Thoracic aorta (tissue), 2 donors: ENCODE data around the gene CNN1. TPM values are rescaled to one million over a fixed set of nuclear protein-coding genes. Genes with fewer than 3 reads are reported as not detected.

Experiments used
- ATAC-seq: fragments of 150-250 bp; one replicate; pipeline ENCODE4 v1.8.0; 2017; ENCODE audit warnings: low read depth; ENCODE audit not compliant: insufficient number of reproducible peaks, low FRiP score
- DNase-seq: peaks from one replicate; pipeline ENCODE4 v3.0.0-alpha.2; 2020; ENCODE audit warnings: low spot score
- H3K27ac ChIP-seq, 2 donors: fragments of 200-600 bp; sonication (generic); 1 replicate in 1 of 2; 2 replicates in 1 of 2; pipeline ENCODE4 v1.5.1; 2016; ENCODE audit warnings: mild to moderate bottlenecking in 2 of 2, moderate library complexity in 2 of 2
- H3K27me3 ChIP-seq: fragments of 200-600 bp; sonication (generic); replicated peaks from 2 replicates; pipeline ENCODE4 v1.6.0; 2016; ENCODE audit warnings: mild to moderate bottlenecking; ENCODE audit not compliant: insufficient read depth
- H3K36me3 ChIP-seq: fragments of 200-600 bp; sonication (generic); one replicate; pipeline ENCODE4 v1.5.1; 2016
- H3K4me1 ChIP-seq, 2 donors: fragments of 200-600 bp; sonication (generic); 1 replicate in 1 of 2; 2 replicates in 1 of 2; pipeline versions ENCODE4 v1.5.1 to v1.6.0; 2016; ENCODE audit warnings: low read depth in 2 of 2, mild to moderate bottlenecking in 1 of 2; ENCODE audit not compliant: control insufficient read depth in 1 of 2
- H3K4me3 ChIP-seq: fragments of 200-600 bp; sonication (generic); 2 replicates; pipeline ENCODE4 v1.5.1; 2016; ENCODE audit warnings: mild to moderate bottlenecking
- H3K9me3 ChIP-seq: fragments of 200-600 bp; sonication (generic); 2 replicates; pipeline ENCODE4 v1.5.1; 2016
- CTCF ChIP-seq: fragments of 200-600 bp; sonication (generic); IDR thresholded peaks from one replicate; pipeline ENCODE4 v1.5.1; 2019; ENCODE audit warnings: antibody characterized with exemption
- total RNA-seq, 2 donors: library from RNA; depleted of rRNA; stranded (reverse); fragments of >200 nt; gene quantifications; one replicate each; pipeline versions ENCODE4 v1.1.0 to v1.2.3, GENCODE V29; 2016

Gene CNN1
- total RNA-seq, 2 donors from 2014 or later = 703 to 1,224 TPM

GRCh38 chr19:11577451-11578257 lies 39.0 kb downstream of the CNN1 start, which contains the start of gene ACP5:
Gene ACP5 (minus strand): TSS chr19:11577645. CDS start chr19:11577317, 328 bp downstream.
- Histone ChIP-seq H3K4me1 (no peaks in the 10 kb centered on the region), H3K27ac (no peak within 1 kb of the TSS), H3K36me3 (no peaks in the 10 kb centered on the region), H3K9me3 (no peaks in the 10 kb centered on the region), H3K4me3 (peak within 1 kb of the TSS; percentile 67), H3K27me3 (no peaks in the 10 kb centered on the region)
- no peak for TF ChIP-seq CTCF
- no peak for ATAC-seq
- no peak for DNase-seq

GRCh38 chr19:11578258-11579142 lies 39.8 kb downstream of the CNN1 start:
- Histone ChIP-seq H3K4me1 (no peaks in the 10 kb centered on the region), H3K27me3 (no peaks in the 10 kb centered on the region), H3K36me3 (no peaks in the 10 kb centered on the region), H3K4me3 (peak overlapping the region; percentile 67), H3K27ac (no peak overlapping the region), H3K9me3 (no peaks in the 10 kb centered on the region)
- ATAC-seq (no peak), DNase-seq (no peak)
- no peak for TF ChIP-seq CTCF

- H3K9me3 ChIP-seq = no peaks in the 10 kb centered on the region
- no peak overlapping the region for H3K4me3 ChIP-seq
- H3K27me3 ChIP-seq = no peaks in the 10 kb centered on the region
- ATAC-seq = no peak
- no peaks in the 10 kb centered on the region for H3K4me1 ChIP-seq
- no peak for DNase-seq
- no peak for TF ChIP-seq CTCF
- H3K27ac ChIP-seq = no peak overlapping the region
- H3K36me3 ChIP-seq = no peaks in the 10 kb centered on the region
Observed at GRCh38 chr19:11580116-11580515, 41.5 kb downstream of the CNN1 start.

- ATAC-seq = no peak
- Histone ChIP-seq H3K27ac (no peak overlapping the region), H3K36me3 (no peaks in the 10 kb centered on the region), H3K27me3 (no peaks in the 10 kb centered on the region), H3K4me1 (no peaks in the 10 kb centered on the region), H3K4me3 (no peak overlapping the region), H3K9me3 (no peaks in the 10 kb centered on the region)
- DNase-seq = no peak
- no peak for TF ChIP-seq CTCF
Observed at GRCh38 chr19:11581740-11582139, 43.1 kb downstream of the CNN1 start.

GRCh38 chr19:11586331-11586730 lies 47.7 kb downstream of the CNN1 start:
- no peak overlapping the region for H3K4me3 ChIP-seq

More at GRCh38 chr19:11586331-11586730, 47.7 kb downstream of the CNN1 start:
- no peak for DNase-seq
- Histone ChIP-seq H3K27me3 (no peaks in the 10 kb centered on the region), H3K27ac (no peak overlapping the region), H3K9me3 (no peaks in the 10 kb centered on the region), H3K36me3 (no peaks in the 10 kb centered on the region), H3K4me1 (no peaks in the 10 kb centered on the region)
- ATAC-seq = no peak
- no peak for TF ChIP-seq CTCF
